GM21737 (cell line): ENCODE data around the gene CAV3.

Experiments used
- ATAC-seq: cut with Tn5 transposase; IDR thresholded peaks from one replicate; pipeline ENCODE4 v1.9.1; 2021; ENCODE audit warnings: mild to moderate bottlenecking, moderate library complexity; ENCODE audit not compliant: unreplicated experiment

Gene CAV3

GRCh38 chr3:8759038-8759707 is 25.6 kb downstream of the CAV3 start:
- ATAC-seq = no peak

GRCh38 chr3:8760091-8760490 is 26.5 kb downstream of the CAV3 start:
- ATAC-seq = no peak

- ATAC-seq = no peak
Measured at GRCh38 chr3:8760506-8760905, 26.9 kb downstream of the CAV3 start.

GRCh38 chr3:8761866-8762265 is 28.3 kb downstream of the CAV3 start:
- ATAC-seq = no peak

GRCh38 chr3:8762607-8763377 is 29.2 kb downstream of the CAV3 start:
- no peak for ATAC-seq

GRCh38 chr3:8764528-8764927 is 30.9 kb downstream of the CAV3 start:
- no peak for ATAC-seq

- no peak for ATAC-seq
Measured at GRCh38 chr3:8765528-8765927, 31.9 kb downstream of the CAV3 start.

- ATAC-seq = no peak
Measured at GRCh38 chr3:8766148-8766547, 32.5 kb downstream of the CAV3 start.

- no peak for ATAC-seq
Measured at GRCh38 chr3:8767256-8767666, 33.7 kb downstream of the CAV3 start.

- ATAC-seq = peak; percentile 46
Measured at GRCh38 chr3:8767667-8768363, 34.2 kb downstream of the CAV3 start.

- ATAC-seq = peak; percentile 41
Measured at GRCh38 chr3:8768364-8769087, 34.9 kb downstream of the CAV3 start.

- peak; percentile 73 for ATAC-seq
Measured at GRCh38 chr3:8769088-8769822, 35.7 kb downstream of the CAV3 start, which contains the start of gene OXTR. TSS of gene OXTR (minus strand) at chr3:8769613. CDS start at chr3:8768187, 1,426 bp downstream.

- no peak for ATAC-seq
Measured at GRCh38 chr3:8773941-8774542, 40.4 kb downstream of the CAV3 start.

- no peak for ATAC-seq
Measured at GRCh38 chr3:8775181-8775580, 41.6 kb downstream of the CAV3 start.

GRCh38 chr3:8775602-8776001 is 42.0 kb downstream of the CAV3 start:
- ATAC-seq = no peak

GRCh38 chr3:8776406-8776805 is 42.8 kb downstream of the CAV3 start:
- ATAC-seq = no peak

GRCh38 chr3:8777201-8777977 is 43.8 kb downstream of the CAV3 start:
- ATAC-seq = no peak

GRCh38 chr3:8777978-8778267 is 44.3 kb downstream of the CAV3 start:
- ATAC-seq = no peak

GRCh38 chr3:8778475-8778874 is 44.9 kb downstream of the CAV3 start:
- ATAC-seq = no peak
